ENCODE results near the gene CHST13.
"Not testable (repeated sequence)": the region's sequence is repeated elsewhere in the genome, so short reads cannot be mapped to it uniquely, and the experiment has no call there.

Gene CHST13

GRCh38 chr3:126525853-126526667 is 2.1 kb downstream of the CHST13 start:
- no peak for DNase-seq (ENCODE audit: low read depth)

- DNase-seq (ENCODE audit: low read depth): no peak
Measured at GRCh38 chr3:126526668-126527005, 2.7 kb downstream of the CHST13 start.

GRCh38 chr3:126527006-126527405 is 3.1 kb downstream of the CHST13 start:
- DNase-seq (ENCODE audit: low read depth): no peak

GRCh38 chr3:126527455-126528211 is 3.7 kb downstream of the CHST13 start:
- DNase-seq (ENCODE audit: low read depth): no peak

- DNase-seq (ENCODE audit: low read depth): no peak
Measured at GRCh38 chr3:126528419-126528799, 4.5 kb downstream of the CHST13 start.

- DNase-seq (ENCODE audit: low read depth): peak; percentile 14
Measured at GRCh38 chr3:126528800-126529541, 5.0 kb downstream of the CHST13 start.

- DNase-seq (ENCODE audit: low read depth): no peak
Measured at GRCh38 chr3:126529585-126530170, 5.7 kb downstream of the CHST13 start.

- DNase-seq (ENCODE audit: low read depth): no peak
Measured at GRCh38 chr3:126530171-126531050, 6.5 kb downstream of the CHST13 start.

- DNase-seq (ENCODE audit: low read depth): no peak
Measured at GRCh38 chr3:126531051-126531330, 7.0 kb downstream of the CHST13 start.

GRCh38 chr3:126533506-126533905 is 9.6 kb downstream of the CHST13 start:
- DNase-seq (ENCODE audit: low read depth): no peak

GRCh38 chr3:126534716-126535115 is 10.8 kb downstream of the CHST13 start:
- not testable (repeated sequence) for DNase-seq (ENCODE audit: low read depth)

- no peak for DNase-seq (ENCODE audit: low read depth)
Measured at GRCh38 chr3:126535636-126536035, 11.7 kb downstream of the CHST13 start.

GRCh38 chr3:126536126-126536525 is 12.2 kb downstream of the CHST13 start:
- no peak for DNase-seq (ENCODE audit: low read depth)

- no peak for DNase-seq (ENCODE audit: low read depth)
Measured at GRCh38 chr3:126537116-126537729, 13.3 kb downstream of the CHST13 start.

- no peak for DNase-seq (ENCODE audit: low read depth)
Measured at GRCh38 chr3:126537730-126538281, 13.9 kb downstream of the CHST13 start.

GRCh38 chr3:126538316-126538715 is 14.4 kb downstream of the CHST13 start:
- no peak for DNase-seq (ENCODE audit: low read depth)

GRCh38 chr3:126538966-126539365 is 15.0 kb downstream of the CHST13 start:
- no peak for DNase-seq (ENCODE audit: low read depth)

- DNase-seq (ENCODE audit: low read depth): no peak
Measured at GRCh38 chr3:126539558-126540250, 15.7 kb downstream of the CHST13 start.

- DNase-seq (ENCODE audit: low read depth): peak; percentile 87
Measured at GRCh38 chr3:126540342-126540849, 16.4 kb downstream of the CHST13 start.

Measured in GM04504 (cell line).